Superior temporal gyrus (tissue), 1 donor: ENCODE data around the gene OR10R2.

ENCODE experiments used
- DNase-seq: peaks from one replicate; pipeline ENCODE4 v3.0.0-alpha.2; 2016; ENCODE audit errors: extremely low spot score

Gene OR10R2

GRCh38 chr1:158527190-158527815 lies 55.3 kb downstream of the OR10R2 start:
- no peak for DNase-seq
